Tongue (tissue), 2 donors: ENCODE results near the gene URI1. TPM values are rescaled to one million over a fixed set of nuclear protein-coding genes. Genes with fewer than 3 reads are reported as not detected.
"Not testable (repeated sequence)": the region's sequence is repeated elsewhere in the genome, so short reads cannot be mapped to it uniquely, and the experiment has no call there.

Experiments
- DNase-seq: peaks from one replicate; pipeline ENCODE4 v3.0.0-alpha.2; 2015
- total RNA-seq: library from RNA; depleted of rRNA; stranded (reverse); fragments of >200 nt; gene quantifications from one replicate; pipeline ENCODE4 v1.2.3, GENCODE V29; 2014

Gene URI1, protein sequence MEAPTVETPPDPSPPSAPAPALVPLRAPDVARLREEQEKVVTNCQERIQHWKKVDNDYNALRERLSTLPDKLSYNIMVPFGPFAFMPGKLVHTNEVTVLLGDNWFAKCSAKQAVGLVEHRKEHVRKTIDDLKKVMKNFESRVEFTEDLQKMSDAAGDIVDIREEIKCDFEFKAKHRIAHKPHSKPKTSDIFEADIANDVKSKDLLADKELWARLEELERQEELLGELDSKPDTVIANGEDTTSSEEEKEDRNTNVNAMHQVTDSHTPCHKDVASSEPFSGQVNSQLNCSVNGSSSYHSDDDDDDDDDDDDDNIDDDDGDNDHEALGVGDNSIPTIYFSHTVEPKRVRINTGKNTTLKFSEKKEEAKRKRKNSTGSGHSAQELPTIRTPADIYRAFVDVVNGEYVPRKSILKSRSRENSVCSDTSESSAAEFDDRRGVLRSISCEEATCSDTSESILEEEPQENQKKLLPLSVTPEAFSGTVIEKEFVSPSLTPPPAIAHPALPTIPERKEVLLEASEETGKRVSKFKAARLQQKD
- total RNA-seq: 87.4 TPM

DNA sequence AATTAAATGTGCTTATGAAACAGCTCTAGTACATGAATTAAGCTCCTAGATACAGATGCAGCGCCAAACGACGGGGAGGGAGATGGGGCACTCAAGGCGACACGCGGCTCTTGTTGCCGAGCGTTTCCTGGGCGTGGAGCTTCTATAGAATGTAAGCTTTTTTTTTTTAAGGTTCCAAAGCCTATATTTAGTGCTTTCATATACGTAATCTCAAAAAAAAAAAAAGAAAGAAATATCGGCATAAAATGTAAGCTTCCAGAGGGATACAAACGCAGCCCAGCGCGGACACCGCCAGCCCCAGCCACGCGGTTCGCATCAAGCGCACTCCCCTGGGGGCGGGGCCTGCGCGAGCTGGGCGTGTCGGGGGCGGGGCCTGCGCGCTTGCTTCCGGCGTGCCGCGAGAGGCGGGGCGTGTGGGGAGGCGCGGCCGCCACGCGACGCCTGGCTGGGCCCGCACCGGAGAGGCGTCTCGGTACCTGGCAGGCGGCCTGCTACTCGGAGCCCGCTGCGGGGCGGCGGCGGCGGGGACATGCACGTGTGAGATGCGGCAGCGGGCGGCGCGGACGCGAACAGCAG, at the start of gene URI1:
Gene URI1, plus strand, starts transcription at position 412 of the 576 bp plus-strand sequence. CDS start 309 bp downstream, outside the sequence.
- peak; percentile 95 for DNase-seq

DNA sequence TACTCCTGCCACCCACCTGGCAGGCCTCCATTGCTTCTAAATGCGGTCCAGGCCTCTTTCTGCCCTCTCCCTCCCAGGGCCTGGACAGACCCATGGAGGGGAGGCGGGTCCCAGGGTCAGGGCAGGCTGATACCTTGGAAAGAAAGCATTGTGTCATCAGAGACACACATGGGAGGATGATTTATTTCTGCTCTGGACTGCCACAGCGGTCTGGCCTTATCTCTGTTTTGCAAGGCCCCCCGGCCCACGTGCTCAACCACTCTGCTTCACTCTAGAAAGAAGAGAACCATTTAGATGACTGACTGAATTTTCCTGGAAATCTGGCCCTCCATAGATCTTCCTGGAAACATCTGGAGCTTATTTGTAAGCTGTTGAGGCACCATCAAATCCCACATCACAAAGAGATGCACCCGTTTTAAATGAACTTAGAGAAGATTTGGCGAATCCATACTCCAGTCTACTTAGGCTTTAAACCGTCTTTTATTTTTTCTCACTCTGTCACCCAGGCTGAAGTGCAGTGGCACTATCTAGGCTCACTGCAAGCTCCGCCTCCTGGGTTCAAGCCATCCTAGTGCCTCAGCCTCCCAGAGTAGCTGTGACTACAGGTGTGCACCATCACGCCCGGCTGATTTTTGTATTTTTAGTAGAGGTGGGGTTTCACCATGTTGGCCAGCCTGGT, 48.3 kb upstream of the URI1 start:
- no peak for DNase-seq

DNA sequence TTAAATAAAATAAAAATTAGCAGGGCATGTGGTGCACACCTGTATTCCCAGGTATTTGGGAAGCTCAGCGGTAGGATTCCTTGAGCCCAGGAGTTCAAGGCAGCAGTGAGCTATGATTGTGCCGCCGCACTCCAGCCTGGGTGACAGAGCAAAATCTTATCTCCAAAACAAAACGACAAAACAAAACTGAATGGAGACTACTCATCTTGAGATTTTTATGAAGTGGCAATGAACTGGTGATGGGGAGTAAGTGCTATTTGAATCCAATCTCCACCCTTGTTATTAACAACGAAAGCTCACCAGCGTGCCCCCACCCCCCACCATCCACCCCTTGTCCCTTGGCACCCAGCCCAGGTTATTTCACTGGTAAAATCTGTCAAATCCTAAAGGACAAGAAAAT, 45.2 kb upstream of the URI1 start:
- no peak for DNase-seq

DNA sequence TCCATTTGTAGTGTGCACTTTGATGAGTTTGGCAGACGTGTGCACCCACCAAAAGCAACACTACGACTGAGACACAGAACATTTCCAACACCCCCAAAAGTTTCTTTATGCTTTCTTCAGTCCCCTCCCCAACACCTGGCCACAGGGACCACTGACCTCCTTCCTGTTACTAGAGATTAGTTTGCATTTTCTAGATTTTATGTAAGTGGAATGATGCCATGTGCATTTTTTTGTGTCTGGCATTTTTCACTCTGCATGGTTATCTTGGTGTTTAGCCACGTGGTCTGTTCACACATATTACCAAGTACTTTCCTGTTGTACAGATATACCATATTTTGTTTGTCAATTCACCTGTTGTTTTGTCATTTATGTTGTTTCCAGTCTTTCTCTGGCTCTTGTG, 44.6 kb upstream of the URI1 start:
- DNase-seq: no peak

DNA sequence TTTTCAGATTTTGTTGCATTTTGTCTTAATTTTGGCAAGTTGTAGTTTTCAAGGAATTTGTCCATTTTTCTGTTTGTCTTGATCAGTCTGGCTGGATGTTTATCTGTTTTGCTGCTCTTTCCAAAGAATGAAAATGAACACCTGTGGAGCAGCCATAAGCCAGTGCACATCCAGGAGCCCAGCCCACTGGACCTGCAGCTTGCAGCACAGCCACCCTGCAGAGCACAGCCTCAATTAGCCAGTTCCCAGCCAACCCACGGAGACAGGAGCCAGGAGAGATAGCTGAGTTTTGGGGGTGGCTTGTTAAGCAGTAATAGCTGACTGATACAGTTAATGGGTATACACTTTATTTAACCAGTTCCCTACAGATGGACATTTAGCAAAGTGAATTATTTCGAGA, 38.0 kb upstream of the URI1 start:
- no peak for DNase-seq

DNA sequence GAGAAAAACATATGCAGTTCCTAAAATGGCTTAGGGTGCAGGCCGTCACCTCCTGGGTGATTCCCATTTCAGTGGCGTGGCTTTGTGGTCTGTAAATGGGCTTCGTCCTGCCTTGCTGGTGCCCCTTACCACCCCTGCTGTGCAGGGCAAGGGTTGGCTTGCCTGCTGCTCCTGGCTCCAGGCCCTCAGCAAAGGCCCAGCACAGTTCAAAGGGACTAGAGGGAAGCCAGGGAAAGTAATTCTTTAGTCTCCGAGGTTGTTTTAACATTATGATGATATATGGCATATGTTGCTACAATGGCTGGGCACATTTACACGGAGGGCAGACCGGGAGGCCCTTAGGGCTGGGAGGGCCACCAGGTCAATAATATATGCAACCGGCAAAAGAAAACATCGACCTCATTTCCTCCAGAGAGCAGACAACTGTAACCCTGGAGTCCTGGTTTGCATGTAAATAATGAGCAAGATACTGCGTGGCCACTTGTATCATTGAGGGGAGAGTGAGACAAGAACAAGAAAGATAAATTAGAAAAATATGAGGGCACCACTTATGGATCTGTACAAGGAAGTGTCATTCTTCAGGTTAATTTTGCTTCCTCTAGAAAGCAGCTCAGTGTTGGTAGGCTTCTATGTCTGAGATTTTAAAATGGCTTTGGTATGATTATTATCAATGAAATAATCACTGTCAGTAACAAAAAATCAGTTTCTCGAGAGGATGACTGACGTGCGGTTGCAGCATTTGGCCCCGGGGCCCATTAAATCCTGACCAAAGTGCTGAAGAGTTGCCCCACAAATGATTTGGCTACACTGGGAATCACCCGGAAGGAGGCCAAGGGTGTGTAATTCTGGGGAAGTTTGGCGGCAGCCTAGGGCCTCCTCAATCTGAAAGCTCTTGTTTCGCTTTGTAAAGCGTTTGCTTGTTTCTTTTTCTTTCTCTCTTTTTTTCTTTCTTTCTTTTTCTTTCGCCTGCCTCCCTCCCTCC, 32.8 kb upstream of the URI1 start:
- DNase-seq: no peak

DNA sequence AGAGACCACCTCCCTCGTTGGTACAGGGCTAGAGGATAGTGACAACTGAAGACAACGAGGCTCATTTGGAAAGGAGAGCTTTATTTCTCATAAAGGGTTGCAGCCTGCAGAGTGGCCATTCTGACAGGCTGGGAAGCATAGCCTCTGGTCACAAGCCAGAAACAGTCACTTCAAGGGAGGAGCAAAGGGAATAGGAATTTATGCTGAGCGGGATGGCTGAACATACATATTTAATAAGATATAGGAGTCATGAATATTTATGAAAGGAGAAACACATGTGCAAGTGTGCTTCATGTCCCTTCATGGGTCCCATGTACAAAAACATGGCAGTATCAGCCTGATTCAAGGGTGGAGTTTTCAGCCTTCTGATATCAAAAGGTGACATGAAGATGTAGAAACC, 27.1 kb upstream of the URI1 start:
- no peak for DNase-seq

DNA sequence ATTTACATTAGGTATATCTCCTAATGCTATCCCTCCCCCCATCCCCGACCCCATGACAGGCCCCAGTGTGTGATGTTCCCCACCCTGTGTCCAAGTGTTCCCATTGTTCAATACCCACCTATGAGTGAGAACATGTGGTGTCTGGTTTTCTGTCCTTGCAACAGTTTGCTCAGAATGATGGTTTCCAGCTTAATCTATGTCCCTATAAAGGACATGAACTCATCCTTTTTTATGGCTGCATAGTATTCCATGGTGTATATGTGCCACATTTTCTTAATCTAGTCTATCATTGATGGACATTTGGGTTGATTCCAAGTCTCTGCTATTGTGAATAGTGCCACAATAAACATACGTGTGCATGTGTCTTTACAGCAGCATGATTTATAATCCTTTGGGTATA, 26.2 kb upstream of the URI1 start:
- not testable (repeated sequence) for DNase-seq

DNA sequence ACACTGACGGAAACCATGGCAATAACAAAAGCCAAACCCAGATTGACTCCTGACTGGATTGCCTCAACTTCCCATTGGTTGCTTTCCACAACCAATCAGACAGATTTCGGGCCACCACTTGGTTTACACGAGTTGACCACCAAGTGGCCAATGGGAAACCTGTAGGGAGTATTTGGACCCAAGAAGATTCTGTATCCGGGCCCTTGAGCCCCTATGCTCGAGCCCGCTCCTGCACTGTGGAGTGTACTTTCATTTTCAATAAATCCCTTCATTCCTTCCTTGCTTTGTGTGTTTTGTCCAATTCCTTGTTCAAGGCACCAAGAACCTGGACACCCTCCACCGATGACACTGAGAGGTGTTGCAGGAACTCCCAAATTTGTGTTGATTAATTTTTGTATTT, 24.1 kb upstream of the URI1 start:
- no peak for DNase-seq

DNA sequence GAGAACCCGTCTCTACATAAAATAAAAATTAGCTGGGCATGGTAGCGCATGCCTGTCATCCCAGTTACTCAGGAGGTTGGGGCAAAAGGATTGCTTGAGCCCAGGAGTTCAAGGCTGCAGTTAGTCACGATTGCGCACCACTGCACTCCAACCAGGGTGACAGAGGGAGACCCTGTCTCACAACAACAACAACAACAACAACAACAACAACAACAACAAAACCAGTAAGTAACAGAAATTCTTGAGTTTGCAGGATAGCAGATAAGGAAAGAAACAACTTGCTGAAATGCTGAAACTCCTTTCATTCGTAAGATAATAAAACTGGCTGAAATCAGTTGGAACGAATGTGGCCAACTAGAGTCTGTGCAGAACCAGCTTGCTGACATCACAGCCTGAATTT, 23.1 kb upstream of the URI1 start:
- DNase-seq: no peak

DNA sequence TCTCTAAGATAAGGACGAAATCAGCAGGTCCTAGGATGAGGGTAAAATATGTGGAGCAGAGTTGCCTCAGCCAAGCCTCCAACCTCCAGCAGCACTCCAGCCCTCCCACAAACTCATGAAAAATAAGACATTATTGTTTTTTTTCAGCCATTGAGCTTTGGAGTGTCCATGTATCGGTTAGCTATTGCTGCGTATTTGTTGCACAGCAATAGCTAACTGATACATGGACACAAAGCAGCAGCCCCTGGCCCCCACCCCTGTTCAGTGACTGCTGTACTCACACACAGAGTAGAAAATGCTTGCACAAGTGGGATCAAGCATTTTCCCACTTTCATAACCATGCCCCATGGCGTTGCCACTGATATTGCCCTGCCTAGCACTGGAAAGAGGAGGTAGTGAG, 19.1 kb upstream of the URI1 start:
- DNase-seq: no peak

DNA sequence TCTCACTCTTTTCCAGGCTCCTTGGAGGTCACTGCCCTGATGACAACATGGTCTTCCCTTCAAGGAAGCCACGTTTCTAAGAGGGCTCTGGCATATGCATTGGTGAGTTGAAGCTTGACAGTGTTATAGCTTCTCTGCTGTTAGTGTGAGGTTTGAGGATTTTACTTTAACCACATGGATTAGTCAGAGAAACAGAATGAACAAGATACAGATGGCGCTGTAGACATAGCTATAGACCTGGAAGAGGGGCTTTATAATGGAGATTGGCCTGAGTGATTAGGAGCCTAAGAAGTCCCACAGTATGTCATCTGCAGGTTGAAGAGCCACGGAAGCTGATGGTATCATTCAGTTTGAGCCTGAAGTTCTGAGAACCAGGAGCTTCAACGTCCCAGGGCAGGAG, 18.4 kb upstream of the URI1 start:
- no peak for DNase-seq

DNA sequence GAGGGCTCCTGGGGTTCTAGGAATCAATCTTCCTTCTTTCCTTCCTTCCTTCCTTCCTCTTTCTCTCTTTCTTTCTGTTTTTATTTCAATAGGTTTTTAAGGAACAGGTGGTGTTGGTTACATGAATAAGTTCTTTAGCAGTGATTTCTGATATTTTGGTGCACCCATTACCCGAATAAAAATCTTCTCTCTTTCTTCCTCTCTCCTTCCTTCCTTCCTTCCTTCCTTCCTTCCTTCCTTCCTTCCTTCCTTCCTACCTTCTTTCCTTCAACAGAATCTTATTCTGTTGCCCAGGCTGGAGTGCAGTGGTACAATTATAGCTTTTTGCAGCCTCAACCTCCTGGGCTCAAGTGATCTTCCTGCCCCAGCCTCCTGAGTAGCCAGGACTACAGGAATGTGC, 16.0 kb upstream of the URI1 start:
- DNase-seq: no peak

DNA sequence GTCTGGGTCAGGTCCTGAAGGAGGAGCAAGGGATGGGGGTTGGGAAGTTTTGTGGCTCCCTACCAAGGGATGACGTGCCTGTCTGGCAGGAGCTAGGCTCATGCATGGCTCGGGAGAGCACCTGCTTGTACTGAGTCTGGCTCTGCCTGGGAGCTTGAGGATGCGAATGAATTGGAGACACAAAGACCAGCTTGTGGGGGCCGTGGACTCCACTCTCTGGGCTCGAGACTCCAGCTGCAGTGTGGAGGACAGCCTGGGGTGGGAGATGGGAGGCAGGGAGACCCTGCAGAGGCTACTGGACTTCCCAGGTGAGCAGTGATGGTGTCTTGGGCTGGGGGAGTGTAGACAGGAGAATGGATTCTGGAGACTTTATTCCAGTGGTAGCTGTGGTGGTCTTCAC, 15.2 kb upstream of the URI1 start:
- no peak for DNase-seq

DNA sequence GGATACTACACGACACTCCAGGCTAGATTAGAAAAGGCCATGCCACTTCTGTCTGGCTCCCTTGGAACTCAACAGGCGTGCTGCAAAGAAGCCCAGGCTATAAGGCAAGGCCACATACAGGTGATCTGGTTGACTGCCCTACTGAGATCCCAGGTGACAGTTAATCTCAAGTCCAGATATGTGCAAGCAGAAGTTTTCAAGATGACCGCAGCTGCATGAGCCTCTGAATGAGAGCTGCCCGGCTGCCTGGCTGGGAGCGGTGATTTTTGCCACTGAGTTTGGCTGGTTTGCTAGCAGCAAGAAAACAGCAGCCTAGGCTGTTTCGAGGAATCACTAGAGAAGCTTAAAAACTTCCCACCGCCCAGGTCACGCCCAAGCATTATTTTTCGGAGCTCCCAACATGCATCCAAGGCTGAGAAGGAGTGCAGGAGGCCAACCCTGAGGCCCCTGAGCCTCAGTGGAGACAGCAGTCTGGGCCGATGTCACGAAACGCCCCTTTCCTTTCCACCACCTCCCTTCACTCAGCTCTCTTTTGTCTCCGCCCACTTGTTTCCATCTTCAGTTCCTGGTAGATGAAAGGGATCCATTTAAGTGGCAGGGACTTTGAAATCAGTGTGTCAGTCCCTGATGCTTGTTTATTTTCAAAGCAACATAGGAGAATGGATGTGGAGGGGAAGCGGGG, 14.0 kb upstream of the URI1 start:
- no peak for DNase-seq

DNA sequence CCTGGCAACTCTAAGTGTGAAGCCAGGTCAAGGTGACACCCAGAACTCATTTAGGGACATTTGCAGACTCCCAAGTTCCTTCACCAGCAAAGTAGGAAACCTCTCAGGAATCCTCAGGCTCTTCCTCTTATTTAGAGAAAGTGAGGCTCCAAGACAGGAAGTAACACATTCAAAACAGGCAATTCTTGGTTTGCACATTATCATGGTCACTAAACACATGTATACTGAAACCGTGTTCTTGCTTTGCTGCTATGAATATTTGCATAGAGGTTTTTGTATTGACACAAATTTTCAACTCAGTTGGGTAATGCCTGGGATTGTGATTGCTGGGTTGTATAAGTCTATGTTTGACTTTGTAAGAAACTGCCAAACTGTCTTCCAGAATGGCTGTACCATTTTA, 13.2 kb upstream of the URI1 start:
- DNase-seq: no peak

DNA sequence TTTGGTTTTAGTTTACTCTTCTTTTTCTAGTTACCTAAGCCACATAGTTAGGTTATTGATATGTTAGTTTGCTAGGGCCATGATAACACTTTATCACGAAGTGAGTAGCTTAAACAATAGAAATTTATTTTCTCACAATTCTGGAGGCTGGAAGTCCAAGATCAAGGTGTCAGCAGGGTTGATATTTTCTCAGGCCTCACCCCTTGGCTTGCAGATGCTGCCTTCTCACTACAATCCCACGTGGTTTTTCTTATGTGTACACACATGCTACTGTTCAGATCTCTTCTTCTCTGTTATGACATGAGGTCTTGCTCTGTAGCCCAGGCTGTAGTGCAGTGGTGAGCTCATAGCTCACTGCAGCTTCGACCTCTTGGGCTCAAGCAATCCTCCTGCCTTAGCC, 7.8 kb upstream of the URI1 start:
- no peak for DNase-seq

DNA sequence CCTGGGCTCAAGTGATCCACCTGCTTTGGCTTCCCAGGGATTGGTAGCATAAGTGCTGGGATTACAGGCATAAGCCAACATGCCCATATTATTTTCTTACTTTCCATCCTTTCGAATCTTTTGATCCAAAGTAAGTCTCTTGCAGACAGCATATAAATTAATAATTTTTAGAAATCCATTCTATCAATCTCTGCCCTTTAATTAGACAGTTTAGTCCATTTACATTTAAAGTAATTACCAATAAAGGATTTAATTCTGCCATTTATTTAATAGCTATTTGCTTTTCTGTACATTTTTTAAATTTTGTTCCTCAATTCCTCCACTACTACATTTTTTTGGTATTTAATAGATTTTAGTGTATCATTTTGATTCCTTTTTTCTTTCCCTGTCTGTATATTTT, 7.3 kb upstream of the URI1 start:
- DNase-seq: no peak

DNA sequence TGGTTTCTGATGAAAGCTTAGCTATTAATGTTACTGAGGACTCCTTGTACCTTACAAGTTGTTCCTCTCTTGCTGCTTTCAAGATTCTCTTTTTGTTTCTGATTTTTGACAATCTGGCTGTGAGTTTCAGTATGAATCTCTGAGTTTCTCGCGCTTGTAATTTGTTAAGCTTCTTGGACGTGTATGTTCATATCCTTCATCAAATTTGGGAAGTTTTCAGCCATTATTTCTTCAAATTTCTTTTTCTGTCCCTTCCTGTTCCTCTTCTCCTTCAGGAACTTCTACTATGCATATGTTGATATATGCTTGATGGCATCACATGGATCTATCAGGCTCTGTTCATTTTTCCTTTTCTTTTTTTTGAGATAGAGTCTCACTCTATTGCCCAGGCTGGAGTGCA, 5.6 kb upstream of the URI1 start:
- DNase-seq: no peak

DNA sequence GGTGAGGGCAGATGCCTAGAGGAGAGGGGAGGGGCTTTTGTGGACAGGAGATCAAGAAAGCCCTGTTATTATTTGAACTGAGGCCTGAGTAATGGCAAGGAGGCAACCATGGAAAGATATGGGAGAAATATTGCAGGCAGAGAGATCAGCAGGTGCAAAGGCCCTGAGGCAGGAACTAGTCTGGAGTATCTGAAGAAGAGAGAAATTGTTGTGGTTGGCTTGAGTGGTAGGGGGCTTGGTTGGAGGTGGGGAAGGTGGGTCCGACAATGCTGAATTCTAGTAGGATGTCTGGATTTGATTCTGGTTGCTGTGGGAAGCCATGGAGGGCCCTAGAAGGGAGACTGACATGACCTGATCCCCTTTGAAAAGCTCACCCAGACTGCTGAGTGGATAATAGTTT, 2.4 kb upstream of the URI1 start:
- no peak for DNase-seq

DNA sequence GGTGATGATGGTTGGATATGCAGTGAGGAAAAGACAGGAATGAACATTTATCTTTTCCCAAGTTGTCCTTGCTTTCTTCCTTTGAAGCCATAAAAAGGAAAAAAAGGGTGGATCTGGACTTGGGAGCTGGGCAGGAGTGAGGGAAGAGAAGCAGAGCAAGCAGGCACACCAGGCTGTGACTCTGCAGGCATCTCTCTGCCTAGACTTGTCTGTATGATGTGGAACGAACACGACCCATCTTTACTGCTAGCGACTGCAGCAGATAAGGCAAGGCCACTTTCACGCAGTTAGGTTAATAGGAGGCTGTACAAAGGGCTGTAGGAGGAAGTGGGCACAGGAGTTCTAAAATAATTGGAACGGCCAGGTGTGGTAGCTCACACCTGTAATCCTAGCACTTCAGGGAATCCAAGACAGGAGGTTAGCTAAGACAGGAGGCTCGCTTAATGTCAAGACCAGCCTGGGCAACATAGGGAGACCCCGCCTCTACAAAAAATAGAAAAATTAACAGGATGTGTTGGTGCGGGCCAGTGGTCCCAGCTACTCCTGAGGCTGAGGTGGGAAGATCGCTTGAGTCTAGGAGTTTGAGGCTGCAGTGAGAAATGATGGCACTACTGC, 961 bp upstream of the URI1 start:
- no peak for DNase-seq
